ENCODE measurements around the gene TTC7B.

Gene TTC7B

GRCh38 chr14:90648421-90648820 is 167.8 kb downstream of the TTC7B start:
- no peak for DNase-seq (ENCODE audit: low read depth in 2 of 2)

- DNase-seq (ENCODE audit: low read depth in 2 of 2), result no peak
Observed at GRCh38 chr14:90647473-90648005, 168.7 kb downstream of the TTC7B start.

GRCh38 chr14:90645842-90646443 is 170.3 kb downstream of the TTC7B start:
- no peak for DNase-seq (ENCODE audit: low read depth in 2 of 2)

- no peak for DNase-seq (ENCODE audit: low read depth in 2 of 2)
Observed at GRCh38 chr14:90644882-90645281, 171.3 kb downstream of the TTC7B start.

GRCh38 chr14:90643982-90644670 is 172.1 kb downstream of the TTC7B start:
- DNase-seq (ENCODE audit: low read depth in 2 of 2), result no peak

GRCh38 chr14:90642244-90642717 is 173.9 kb downstream of the TTC7B start:
- DNase-seq (ENCODE audit: low read depth in 2 of 2), result no peak

- no peak for DNase-seq (ENCODE audit: low read depth in 2 of 2)
Observed at GRCh38 chr14:90641615-90642243, 174.5 kb downstream of the TTC7B start.

- DNase-seq (ENCODE audit: low read depth in 2 of 2), result no peak
Observed at GRCh38 chr14:90641168-90641567, 175.1 kb downstream of the TTC7B start.

- no peak for DNase-seq (ENCODE audit: low read depth in 2 of 2)
Observed at GRCh38 chr14:90639641-90640040, 176.6 kb downstream of the TTC7B start.

GRCh38 chr14:90632871-90633270 is 183.4 kb downstream of the TTC7B start:
- no peak for DNase-seq (ENCODE audit: low read depth in 2 of 2)

GRCh38 chr14:90632451-90632850 is 183.8 kb downstream of the TTC7B start:
- DNase-seq (ENCODE audit: low read depth in 2 of 2), result no peak

GRCh38 chr14:90630171-90630806 is 185.9 kb downstream of the TTC7B start:
- no peak for DNase-seq (ENCODE audit: low read depth in 2 of 2)

GRCh38 chr14:90629471-90629870 is 186.8 kb downstream of the TTC7B start:
- DNase-seq (ENCODE audit: low read depth in 2 of 2), result no peak

- no peak for DNase-seq (ENCODE audit: low read depth in 2 of 2)
Observed at GRCh38 chr14:90628825-90629224, 187.4 kb downstream of the TTC7B start.

- no peak for DNase-seq (ENCODE audit: low read depth in 2 of 2)
Observed at GRCh38 chr14:90627478-90627877, 188.8 kb downstream of the TTC7B start.

GRCh38 chr14:90626550-90626949 is 189.7 kb downstream of the TTC7B start:
- no peak for DNase-seq (ENCODE audit: low read depth in 2 of 2)

GRCh38 chr14:90625445-90625844 is 190.8 kb downstream of the TTC7B start:
- DNase-seq (ENCODE audit: low read depth in 2 of 2), result no peak

GRCh38 chr14:90624732-90625400 is 191.4 kb downstream of the TTC7B start:
- DNase-seq (ENCODE audit: low read depth in 2 of 2), result no peak

GRCh38 chr14:90624227-90624626 is 192.0 kb downstream of the TTC7B start:
- no peak for DNase-seq (ENCODE audit: low read depth in 2 of 2)

- DNase-seq (ENCODE audit: low read depth in 2 of 2), result no peak
Observed at GRCh38 chr14:90621201-90621600, 195.0 kb downstream of the TTC7B start.

GRCh38 chr14:90620568-90621077 is 195.6 kb downstream of the TTC7B start:
- no peak for DNase-seq (ENCODE audit: low read depth in 2 of 2)

- no peak for DNase-seq (ENCODE audit: low read depth in 2 of 2)
Observed at GRCh38 chr14:90619911-90620310, 196.3 kb downstream of the TTC7B start.
